IMR-90 (cell line): ENCODE data around the gene GNA14. TPM values are rescaled to one million over a fixed set of nuclear protein-coding genes. Genes with fewer than 3 reads are reported as not detected.
A peak's percentile ranks its signal among the peaks of the same experiment; 100 is the strongest.

ENCODE experiments used
- ATAC-seq: fragments of 200-7000 bp; cut with Tn5 transposase; 2 replicates; pipeline ENCODE4 v1.9.1; 2020; ENCODE audit warnings: low read depth, mild to moderate bottlenecking, moderate library complexity
- BruUV-seq: library from RNA; stranded (reverse); fragments of 400-500 nt; replicated peaks from 2 replicates; lab custom pipeline; 2021; lab: Mats Ljungman, UMichigan
- CTCF ChIA-PET: fragments of 300-600 bp; formaldehyde crosslinking; extraction: SDS; loops from one replicate; lab custom pipeline; 2021; ENCODE audit warnings: antibody characterized with exemption; lab: Yijun Ruan, JAX
- POLR2A ChIA-PET: fragments of 300-600 bp; sonication (Branson Sonifier 250); formaldehyde crosslinking; loops from one replicate; lab custom pipeline; 2022; ENCODE audit warnings: antibody characterized with exemption; ENCODE audit not compliant: unreplicated experiment; lab: Charles Lee
- DNase-seq: peaks from one replicate; pipeline ENCODE4 v3.0.0; 2013
- H2AFZ ChIP-seq: replicated peaks from 2 replicates; pipeline ENCODE3; 2013; ENCODE audit warnings: low read length, mild to moderate bottlenecking; ENCODE audit not compliant: poor library complexity
- H2AK5ac ChIP-seq: 2 replicates; pipeline ENCODE4 v1.6.1; 2013; ENCODE audit warnings: low read depth, low read length, inconsistent platforms
- H2AK9ac ChIP-seq: replicated peaks from 2 replicates; pipeline ENCODE3; 2013; ENCODE audit warnings: mild to moderate bottlenecking, low read depth, low read length, moderate library complexity; ENCODE audit not compliant: poor library complexity
- H2BK120ac ChIP-seq: 2 replicates; pipeline ENCODE4 v1.6.1; 2013; ENCODE audit warnings: low read depth, low read length, inconsistent platforms
- H2BK15ac ChIP-seq: 3 replicates; pipeline ENCODE4 v1.6.1; 2013; ENCODE audit warnings: low read depth, low read length, inconsistent platforms
- H2BK20ac ChIP-seq: 2 replicates; pipeline ENCODE4 v1.6.1; 2013; ENCODE audit warnings: low read depth, mild to moderate bottlenecking, inconsistent platforms, low read length, moderate library complexity
- H2BK5ac ChIP-seq: 2 replicates; pipeline ENCODE4 v1.6.1; 2013; ENCODE audit warnings: mild to moderate bottlenecking, low read depth, low read length, inconsistent platforms; ENCODE audit not compliant: poor library complexity, severe bottlenecking
- H3K14ac ChIP-seq: replicated peaks from 2 replicates; pipeline ENCODE4 v1.6.1; 2013; ENCODE audit warnings: low read depth, low read length, inconsistent platforms
- H3K18ac ChIP-seq: 2 replicates; pipeline ENCODE4 v1.6.1; 2013; ENCODE audit warnings: low read depth, low read length, control low read depth
- H3K23ac ChIP-seq: 2 replicates; pipeline ENCODE4 v1.6.1; 2013; ENCODE audit warnings: low read depth, low read length, inconsistent platforms
- H3K27ac ChIP-seq: 2 replicates; pipeline ENCODE4 v1.5.1; 2013; ENCODE audit warnings: mild to moderate bottlenecking, control low read depth, low read length; ENCODE audit not compliant: insufficient read depth
- H3K27me3 ChIP-seq: 2 replicates; pipeline ENCODE4 v1.6.1; 2013; ENCODE audit warnings: low read length; ENCODE audit not compliant: control insufficient read depth, insufficient read depth
- H3K36me3 ChIP-seq: 2 replicates; pipeline ENCODE4 v1.6.1; 2013; ENCODE audit warnings: low read length, mixed read lengths; ENCODE audit not compliant: control insufficient read depth, insufficient read depth
- H3K4ac ChIP-seq: 2 replicates; pipeline ENCODE4 v1.6.1; 2013; ENCODE audit warnings: low read depth, low read length, inconsistent platforms
- H3K4me1 ChIP-seq: 2 replicates; pipeline ENCODE4 v1.6.1; 2013; ENCODE audit warnings: low read length, mixed read lengths; ENCODE audit not compliant: control insufficient read depth, insufficient read depth
- H3K4me2 ChIP-seq: 2 replicates; pipeline ENCODE4 v1.6.1; 2013; ENCODE audit warnings: low read depth, mild to moderate bottlenecking, control low read depth, low read length, moderate library complexity
- H3K4me3 ChIP-seq: 2 replicates; pipeline ENCODE4 v1.5.1; 2013; ENCODE audit warnings: low read depth, mild to moderate bottlenecking, control low read depth, low read length, moderate library complexity; ENCODE audit not compliant: insufficient read depth
- H3K56ac ChIP-seq: 2 replicates; pipeline ENCODE4 v1.6.1; 2013; ENCODE audit warnings: low read length, inconsistent platforms; ENCODE audit not compliant: insufficient read depth; ENCODE audit errors: extremely low read depth
- H3K79me1 ChIP-seq, 2 experiments: 2 replicates each; pipeline ENCODE4 v1.6.1; 2013; ENCODE audit warnings: low read length in 2 of 2, inconsistent platforms in 1 of 2, low read depth in 1 of 2
- H3K9ac ChIP-seq: 2 replicates; pipeline ENCODE4 v1.6.1; 2013; ENCODE audit warnings: low read depth, low read length, control low read depth
- H3K9me1 ChIP-seq: 2 replicates; pipeline ENCODE4 v1.6.1; 2013; ENCODE audit warnings: low read length, inconsistent platforms; ENCODE audit not compliant: insufficient read depth
- H3K9me3 ChIP-seq: 2 replicates; pipeline ENCODE4 v1.6.1; 2013; ENCODE audit warnings: low read length; ENCODE audit not compliant: control insufficient read depth, insufficient read depth
- H4K20me1 ChIP-seq: 2 replicates; pipeline ENCODE4 v1.6.1; 2013; ENCODE audit warnings: low read length, inconsistent platforms; ENCODE audit not compliant: insufficient read depth
- H4K5ac ChIP-seq: 2 replicates; pipeline ENCODE4 v1.6.1; 2013; ENCODE audit warnings: mild to moderate bottlenecking, low read depth, low read length, control low read depth
- H4K8ac ChIP-seq, 2 experiments: 2 replicates each; pipeline ENCODE4 v1.6.1; 2013; ENCODE audit warnings: low read depth in 2 of 2, low read length in 2 of 2, control low read depth in 1 of 2, inconsistent platforms in 1 of 2
- H4K91ac ChIP-seq: 2 replicates; pipeline ENCODE4 v1.6.1; 2013; ENCODE audit warnings: low read depth, low read length, inconsistent platforms; ENCODE audit not compliant: insufficient read depth
- CHD1 ChIP-seq: IDR thresholded peaks from 2 replicates; pipeline ENCODE4 v1.6.1; 2012; ENCODE audit warnings: low read depth, low read length, improper control_type of control experiment
- FOS ChIP-seq: fragments of 150-350 bp; IDR thresholded peaks from 2 replicates; pipeline ENCODE4 v1.6.1; 2016; ENCODE audit warnings: low read depth, low read length
- MAFK ChIP-seq: IDR thresholded peaks from 2 replicates; pipeline ENCODE4 v1.6.1; 2012; ENCODE audit warnings: low read depth, low read length, improper control_type of control experiment
- MAZ ChIP-seq: IDR thresholded peaks from 2 replicates; pipeline ENCODE4 v1.6.1; 2012; ENCODE audit warnings: low read depth, mild to moderate bottlenecking, low read length, improper control_type of control experiment, moderate library complexity, borderline replicate concordance
- MXI1 ChIP-seq: IDR thresholded peaks from 2 replicates; pipeline ENCODE4 v1.6.1; 2012; ENCODE audit warnings: low read depth, mild to moderate bottlenecking, low read length, moderate library complexity, borderline replicate concordance
- NFE2L2 ChIP-seq: fragments of 150-350 bp; IDR thresholded peaks from 2 replicates; pipeline ENCODE4 v1.6.1; 2016; ENCODE audit warnings: low read depth, mild to moderate bottlenecking, low read length
- POLR2A ChIP-seq: IDR thresholded peaks from 2 replicates; pipeline ENCODE4 v1.6.1; 2012; ENCODE audit warnings: mild to moderate bottlenecking, low read depth, low read length
- RAD21 ChIP-seq: IDR thresholded peaks from 2 replicates; pipeline ENCODE4 v1.6.1; 2012; ENCODE audit warnings: low read length, improper control_type of control experiment
- RCOR1 ChIP-seq: IDR thresholded peaks from 2 replicates; pipeline ENCODE4 v1.6.1; 2012; ENCODE audit warnings: mild to moderate bottlenecking, low read length, improper control_type of control experiment; ENCODE audit not compliant: insufficient replicate concordance
- RFX5 ChIP-seq: IDR thresholded peaks from 2 replicates; pipeline ENCODE4 v1.8.0; 2012; ENCODE audit warnings: low read depth, mild to moderate bottlenecking, low read length, moderate library complexity
- SMC3 ChIP-seq: fragments of 150-350 bp; IDR thresholded peaks from 2 replicates; pipeline ENCODE4 v1.6.1; 2016; ENCODE audit warnings: low read depth, mild to moderate bottlenecking, antibody characterized with exemption, low read length, moderate library complexity
- WGBS, 2 experiments: methylation state at CpG; one replicate each; pipeline versions ENCODE4 v1.1.5 to v1.1.7; 2013; ENCODE audit warnings: missing lambda C conversion rate in 2 of 2; ENCODE audit not compliant: insufficient read length in 1 of 2; ENCODE audit errors: extremely low coverage in 2 of 2; 5-methylcytosine and 5-hydroxymethylcytosine counted together
- dilution Hi-C: fragments of 300-500 bp; cut with HindIII; formaldehyde crosslinking; loops from one replicate; pipeline ENCODE4 v1.14.3; 2018; ENCODE audit warnings: low sequenced_read_pairs; ENCODE audit not compliant: unreplicated experiment
- in situ Hi-C: fragments of 300-500 bp; cut with MboI; formaldehyde crosslinking; loops from 3 replicates; pipeline ENCODE4 v1.14.3; 2019; ENCODE audit warnings: low sequenced_read_pairs, inconsistent platforms, mixed read lengths
- intact Hi-C: fragments of 100-400 bp; cut with micrococcal nuclease; formaldehyde crosslinking; loops from 2 replicates; pipeline ENCODE4 v1.10.0; 2022
- polyA plus RNA-seq, 3 experiments: library from polyadenylated mRNA; depleted of rRNA; stranded (reverse); fragments of >200 nt; gene quantifications; 2 replicates each; pipeline ENCODE4 v1.2.3, GENCODE V29; 2012; ENCODE audit warnings: low replicate concordance in 1 of 3
- total RNA-seq: library from RNA; depleted of rRNA; stranded (reverse); fragments of >200 nt; gene quantifications from 2 replicates; pipeline ENCODE4 v1.2.3, GENCODE V29; 2012
- TF ChIP-seq, protein P1 (sequence below): fragments of 150-350 bp; IDR thresholded peaks from 2 replicates; pipeline ENCODE4 v1.6.1; 2016; ENCODE audit warnings: low read depth, mild to moderate bottlenecking, low read length, moderate library complexity, borderline replicate concordance
- TF ChIP-seq, protein P2 (sequence below): fragments of 150-350 bp; IDR thresholded peaks from 2 replicates; pipeline ENCODE4 v1.6.1; 2017; ENCODE audit warnings: mild to moderate bottlenecking, antibody characterized with exemption, low read length, low read depth

Gene GNA14
- total and polyA plus RNA-seq, 2 of the 4 experiments (the other 2 are of a cell fraction): under 0.01 to 0.03 TPM

DNA sequence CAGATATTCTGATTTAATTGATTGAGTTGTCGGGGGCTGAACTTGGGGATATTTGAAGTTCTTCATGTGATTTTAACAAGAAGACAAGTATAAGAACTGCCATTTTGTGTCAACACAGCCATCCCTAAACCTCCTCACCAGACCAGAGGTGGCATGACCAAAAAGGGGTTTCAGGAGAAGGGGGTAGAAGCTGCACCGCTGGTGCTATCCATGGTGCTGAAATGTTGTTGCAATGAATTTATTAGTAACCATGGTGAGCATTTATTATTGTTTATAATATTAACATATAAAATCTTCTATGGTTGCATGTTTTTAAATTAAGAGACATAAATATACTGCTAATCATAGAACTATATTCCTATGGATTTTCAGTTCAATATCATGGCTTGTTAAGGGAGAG lies 72.3 kb downstream of the GNA14 start:
- no peak overlapping the region for H3K4me3 ChIP-seq
- CTCF ChIA-PET: no interaction called here
- BruUV-seq: no TSS peak
- no peak overlapping the region for H2AK5ac ChIP-seq
- TF ChIP-seq NFE2L2 (no peak), POLR2A (no peak), RFX5 (no peak), MAZ (no peak), RCOR1 (no peak), FOS (no peak), MAFK (no peak), RAD21 (no peak), SMC3 (no peak), MXI1 (no peak), CHD1 (no peak)
- TF ChIP-seq, protein P1, sequence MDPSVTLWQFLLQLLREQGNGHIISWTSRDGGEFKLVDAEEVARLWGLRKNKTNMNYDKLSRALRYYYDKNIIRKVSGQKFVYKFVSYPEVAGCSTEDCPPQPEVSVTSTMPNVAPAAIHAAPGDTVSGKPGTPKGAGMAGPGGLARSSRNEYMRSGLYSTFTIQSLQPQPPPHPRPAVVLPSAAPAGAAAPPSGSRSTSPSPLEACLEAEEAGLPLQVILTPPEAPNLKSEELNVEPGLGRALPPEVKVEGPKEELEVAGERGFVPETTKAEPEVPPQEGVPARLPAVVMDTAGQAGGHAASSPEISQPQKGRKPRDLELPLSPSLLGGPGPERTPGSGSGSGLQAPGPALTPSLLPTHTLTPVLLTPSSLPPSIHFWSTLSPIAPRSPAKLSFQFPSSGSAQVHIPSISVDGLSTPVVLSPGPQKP: no peak
- TF ChIP-seq, protein P2, sequence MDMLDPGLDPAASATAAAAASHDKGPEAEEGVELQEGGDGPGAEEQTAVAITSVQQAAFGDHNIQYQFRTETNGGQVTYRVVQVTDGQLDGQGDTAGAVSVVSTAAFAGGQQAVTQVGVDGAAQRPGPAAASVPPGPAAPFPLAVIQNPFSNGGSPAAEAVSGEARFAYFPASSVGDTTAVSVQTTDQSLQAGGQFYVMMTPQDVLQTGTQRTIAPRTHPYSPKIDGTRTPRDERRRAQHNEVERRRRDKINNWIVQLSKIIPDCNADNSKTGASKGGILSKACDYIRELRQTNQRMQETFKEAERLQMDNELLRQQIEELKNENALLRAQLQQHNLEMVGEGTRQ: no peak
- H2BK5ac ChIP-seq: no peak overlapping the region
- no peak overlapping the region for H3K14ac ChIP-seq
- no peak overlapping the region for H3K9ac ChIP-seq
- no peak overlapping the region for H3K4ac ChIP-seq
- POLR2A ChIA-PET: no interaction called here
- H2BK20ac ChIP-seq: no peak overlapping the region
- H3K36me3 ChIP-seq: no peaks in the 10 kb centered on the region
- no peak overlapping the region for H3K4me2 ChIP-seq
- dilution Hi-C loops (no loop called here), intact Hi-C loops (no loop called here), in situ Hi-C loops (no loop called here)
- H4K91ac ChIP-seq: no peak overlapping the region
- H4K8ac ChIP-seq: no peak overlapping the region
- H4K20me1 ChIP-seq: no peaks in the 10 kb centered on the region
- DNase-seq (peak; percentile 16), ATAC-seq (no peak)
- no peaks in the 10 kb centered on the region for H3K9me1 ChIP-seq
- no peak overlapping the region for H3K27ac ChIP-seq
- no peaks in the 10 kb centered on the region for H3K79me1 ChIP-seq
- no peak overlapping the region for H3K23ac ChIP-seq
- H3K18ac ChIP-seq: no peak overlapping the region
- H3K27me3 ChIP-seq: no peaks in the 10 kb centered on the region
- H3K56ac ChIP-seq: no peak overlapping the region
- H2AFZ ChIP-seq: no peak overlapping the region
- WGBS, 2 experiments: no CpG with 5 or more reads among the region's 2 CpGs
- H2BK15ac ChIP-seq: no peak overlapping the region
- no peak overlapping the region for H4K5ac ChIP-seq
- H3K4me1 ChIP-seq: no peaks in the 10 kb centered on the region
- H3K9me3 ChIP-seq: no peaks in the 10 kb centered on the region
- no peak overlapping the region for H2BK120ac ChIP-seq
- no peak overlapping the region for H2AK9ac ChIP-seq
